OCI-LY7 (cell line): ENCODE measurements around the gene COL15A1. TPM values are rescaled to one million over a fixed set of nuclear protein-coding genes. Genes with fewer than 3 reads are reported as not detected.

Experiments used
- BruUV-seq: library from RNA; stranded (reverse); fragments of 400-500 nt; replicated peaks from 2 replicates; lab custom pipeline; 2021; lab: Mats Ljungman, UMichigan
- CTCF ChIA-PET: fragments of 300-600 bp; sonication (Branson Sonifier 250); formaldehyde crosslinking; loops from one replicate; lab custom pipeline; 2022; ENCODE audit warnings: antibody characterized with exemption; ENCODE audit not compliant: unreplicated experiment; lab: Charles Lee
- POLR2A ChIA-PET: fragments of 300-600 bp; sonication (Branson Sonifier 250); formaldehyde crosslinking; loops from one replicate; lab custom pipeline; 2022; ENCODE audit warnings: antibody characterized with exemption; lab: Charles Lee
- DNase-seq: peaks from one replicate; pipeline ENCODE4 v3.0.0-alpha.2; 2015; ENCODE audit warnings: low spot score
- H2AFZ ChIP-seq: fragments of 200-600 bp; sonication (generic), shearing (Covaris generic); 2 replicates; pipeline ENCODE4 v1.6.1; 2014; ENCODE audit warnings: mild to moderate bottlenecking, antibody characterized with exemption, low read length, moderate library complexity
- H3K27ac ChIP-seq: fragments of 200-600 bp; sonication (generic); 2 replicates; pipeline ENCODE4 v1.5.1; 2014; ENCODE audit warnings: mixed run types, low read depth, mild to moderate bottlenecking, moderate library complexity, low read length, inconsistent platforms; ENCODE audit not compliant: poor library complexity, severe bottlenecking
- H3K36me3 ChIP-seq: fragments of 200-600 bp; sonication (generic); 2 replicates; pipeline ENCODE4 v1.6.1; 2014; ENCODE audit warnings: mild to moderate bottlenecking, antibody characterized with exemption, low read length, moderate library complexity, mixed read lengths; ENCODE audit not compliant: insufficient read depth
- H3K4me1 ChIP-seq: fragments of 200-600 bp; sonication (generic); 2 replicates; pipeline ENCODE4 v1.5.1; 2014; ENCODE audit warnings: mild to moderate bottlenecking, low read length; ENCODE audit not compliant: insufficient read depth, poor library complexity, severe bottlenecking
- H3K4me2 ChIP-seq: fragments of 200-600 bp; sonication (generic); 2 replicates; pipeline ENCODE4 v1.6.1; 2014; ENCODE audit warnings: mild to moderate bottlenecking, low read length
- H3K4me3 ChIP-seq: fragments of 200-600 bp; sonication (generic); 2 replicates; pipeline ENCODE4 v1.5.1; 2014; ENCODE audit warnings: mild to moderate bottlenecking, low read depth, low read length; ENCODE audit not compliant: poor library complexity, severe bottlenecking
- H3K79me2 ChIP-seq: fragments of 200-600 bp; sonication (generic); 2 replicates; pipeline ENCODE4 v1.6.1; 2016; ENCODE audit warnings: low read depth, mild to moderate bottlenecking, low read length, moderate library complexity, mixed read lengths; ENCODE audit not compliant: insufficient read depth
- H3K9me2 ChIP-seq: fragments of 200-600 bp; sonication (generic); 2 replicates; pipeline ENCODE4 v1.6.1; 2016; ENCODE audit warnings: mild to moderate bottlenecking, low read length, mixed read lengths; ENCODE audit not compliant: insufficient read depth
- H3K9me3 ChIP-seq: fragments of 200-600 bp; sonication (generic); 2 replicates; pipeline ENCODE4 v1.6.1; 2014; ENCODE audit warnings: mild to moderate bottlenecking, mixed run types, low read length, mixed read lengths
- H4K20me1 ChIP-seq: fragments of 200-600 bp; sonication (generic); 2 replicates; pipeline ENCODE4 v1.6.1; 2014; ENCODE audit warnings: mild to moderate bottlenecking, antibody characterized with exemption, low read length, moderate library complexity, mixed read lengths; ENCODE audit not compliant: insufficient read depth
- EZH2phosphoT487 ChIP-seq: fragments of 200-600 bp; sonication (generic); IDR thresholded peaks from 2 replicates; pipeline ENCODE4 v1.6.1; 2018; ENCODE audit warnings: low read depth, borderline replicate concordance, mild to moderate bottlenecking, mixed run types, antibody characterized with exemption, low read length, moderate library complexity, mixed read lengths
- intact Hi-C: fragments of 100-400 bp; cut with micrococcal nuclease; formaldehyde crosslinking; loops from one replicate; pipeline ENCODE4 v1.10.0; 2022; ENCODE audit not compliant: unreplicated experiment
- total RNA-seq, 2 experiments: library from RNA; depleted of rRNA in 1 of 2; stranded (reverse); fragments of >200 nt in 1 of 2; shearing (Covaris generic) in 1 of 2; gene quantifications; 2 replicates each; pipeline ENCODE4 v1.2.3, GENCODE V29; 2014 to 2022
- TF ChIP-seq, protein P1 (sequence below): fragments of 200-600 bp; sonication (generic); conservative IDR thresholded peaks from 2 replicates; pipeline ENCODE4 v1.5.1; 2014; ENCODE audit warnings: mild to moderate bottlenecking, antibody characterized with exemption, low read length, moderate library complexity, mixed read lengths

COL15A1 gene
- total RNA-seq, 2 experiments from 2014 or later: not detected

DNA sequence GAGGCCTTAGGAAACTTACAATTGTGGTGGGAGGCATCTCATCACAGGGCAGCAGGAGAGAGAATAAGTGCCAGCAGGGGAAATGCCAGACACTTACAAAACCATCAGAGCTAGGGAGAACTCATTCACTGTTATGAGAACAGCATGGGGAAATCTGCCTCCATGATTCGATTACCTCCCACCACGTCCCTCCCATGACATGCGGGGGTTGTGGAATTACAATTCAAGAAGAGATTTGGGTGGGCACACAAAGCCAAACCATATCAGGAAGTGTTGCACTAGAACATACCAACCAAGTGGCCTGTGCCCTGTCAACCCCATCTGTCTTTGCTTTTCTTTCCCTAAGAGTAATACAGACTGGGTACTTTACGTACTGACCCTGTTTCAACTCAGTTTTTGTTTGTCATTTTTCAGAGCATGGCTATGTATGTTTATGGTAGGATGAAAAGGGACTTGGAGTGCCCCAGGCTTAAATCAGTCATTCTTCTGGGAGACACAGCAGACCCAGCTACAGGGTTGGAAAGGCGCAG, 102.9 kb downstream of the COL15A1 start:
- no peaks in the 10 kb centered on the region for H3K36me3 ChIP-seq
- no peaks in the 10 kb centered on the region for H3K9me2 ChIP-seq
- H3K27ac ChIP-seq: no peak overlapping the region
- intact Hi-C loops: no loop called here
- no peak overlapping the region for H3K4me3 ChIP-seq
- ChIA-PET CTCF (no interaction called here), POLR2A (no interaction called here)
- no peaks in the 10 kb centered on the region for H3K9me3 ChIP-seq
- TF ChIP-seq, protein P1, sequence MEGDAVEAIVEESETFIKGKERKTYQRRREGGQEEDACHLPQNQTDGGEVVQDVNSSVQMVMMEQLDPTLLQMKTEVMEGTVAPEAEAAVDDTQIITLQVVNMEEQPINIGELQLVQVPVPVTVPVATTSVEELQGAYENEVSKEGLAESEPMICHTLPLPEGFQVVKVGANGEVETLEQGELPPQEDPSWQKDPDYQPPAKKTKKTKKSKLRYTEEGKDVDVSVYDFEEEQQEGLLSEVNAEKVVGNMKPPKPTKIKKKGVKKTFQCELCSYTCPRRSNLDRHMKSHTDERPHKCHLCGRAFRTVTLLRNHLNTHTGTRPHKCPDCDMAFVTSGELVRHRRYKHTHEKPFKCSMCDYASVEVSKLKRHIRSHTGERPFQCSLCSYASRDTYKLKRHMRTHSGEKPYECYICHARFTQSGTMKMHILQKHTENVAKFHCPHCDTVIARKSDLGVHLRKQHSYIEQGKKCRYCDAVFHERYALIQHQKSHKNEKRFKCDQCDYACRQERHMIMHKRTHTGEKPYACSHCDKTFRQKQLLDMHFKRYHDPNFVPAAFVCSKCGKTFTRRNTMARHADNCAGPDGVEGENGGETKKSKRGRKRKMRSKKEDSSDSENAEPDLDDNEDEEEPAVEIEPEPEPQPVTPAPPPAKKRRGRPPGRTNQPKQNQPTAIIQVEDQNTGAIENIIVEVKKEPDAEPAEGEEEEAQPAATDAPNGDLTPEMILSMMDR: no peak
- TF ChIP-seq EZH2phosphoT487: no peak
- no peaks in the 10 kb centered on the region for H3K79me2 ChIP-seq
- no TSS peak for BruUV-seq
- DNase-seq: no peak
- no peaks in the 10 kb centered on the region for H3K4me1 ChIP-seq
- H3K4me2 ChIP-seq: no peak overlapping the region
- H4K20me1 ChIP-seq: no peaks in the 10 kb centered on the region
- H2AFZ ChIP-seq: no peak overlapping the region

DNA sequence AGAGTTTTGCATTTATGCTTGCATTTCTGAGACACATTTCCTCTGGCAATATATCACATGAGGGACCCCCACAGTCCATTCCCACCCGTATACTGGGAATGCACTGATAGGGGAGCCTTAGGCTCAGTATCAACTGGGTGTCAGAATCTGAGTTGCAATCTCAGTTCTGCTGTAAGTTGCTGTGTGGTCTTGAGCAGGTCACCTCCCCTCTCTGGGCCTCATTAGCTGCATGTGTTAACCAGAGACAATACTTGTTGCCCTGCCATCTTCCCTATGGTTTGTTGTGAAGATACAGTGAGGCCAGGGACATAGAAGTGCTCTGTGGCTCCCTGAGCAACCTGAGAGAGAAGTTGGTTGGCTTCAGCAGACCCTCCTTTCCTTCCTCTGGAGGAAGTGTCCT, 105.5 kb downstream of the COL15A1 start:
- H3K4me2 ChIP-seq: no peak overlapping the region
- ChIA-PET POLR2A (no interaction called here), CTCF (no interaction called here)
- no peaks in the 10 kb centered on the region for H3K79me2 ChIP-seq
- no peaks in the 10 kb centered on the region for H3K9me2 ChIP-seq
- no peaks in the 10 kb centered on the region for H3K4me1 ChIP-seq
- DNase-seq: no peak
- intact Hi-C loops: no loop called here
- BruUV-seq: no TSS peak
- no peaks in the 10 kb centered on the region for H3K9me3 ChIP-seq
- TF ChIP-seq, protein P1: no peak
- no peak for TF ChIP-seq EZH2phosphoT487
- no peak overlapping the region for H3K27ac ChIP-seq
- H2AFZ ChIP-seq: no peak overlapping the region
- H3K36me3 ChIP-seq: no peaks in the 10 kb centered on the region
- no peaks in the 10 kb centered on the region for H4K20me1 ChIP-seq
- no peak overlapping the region for H3K4me3 ChIP-seq

GRCh38 chr9:99049641-99050040, 105.9 kb downstream of the COL15A1 start:
- CTCF ChIA-PET: no interaction called here
- intact Hi-C loops: no loop called here
- no peaks in the 10 kb centered on the region for H3K9me2 ChIP-seq
- no peaks in the 10 kb centered on the region for H3K79me2 ChIP-seq
- POLR2A ChIA-PET: no interaction called here
- H3K36me3 ChIP-seq: no peaks in the 10 kb centered on the region
- BruUV-seq: no TSS peak
- H3K4me2 ChIP-seq: no peak overlapping the region
- TF ChIP-seq, protein P1: no peak
- no peak for TF ChIP-seq EZH2phosphoT487
- no peaks in the 10 kb centered on the region for H4K20me1 ChIP-seq
- DNase-seq: no peak
- no peak overlapping the region for H2AFZ ChIP-seq
- H3K9me3 ChIP-seq: no peaks in the 10 kb centered on the region
- no peaks in the 10 kb centered on the region for H3K4me1 ChIP-seq
- H3K27ac ChIP-seq: no peak overlapping the region
- H3K4me3 ChIP-seq: no peak overlapping the region
